Measurements from ENCODE around the gene MARCHF3. TPM values are rescaled to one million over a fixed set of nuclear protein-coding genes. Genes with fewer than 3 reads are reported as not detected.

MARCHF3 gene
- total and polyA plus RNA-seq, 10 donors = 2.3 to 14.8 (median 10.9) TPM

GRCh38 chr5:126837906-126838539 lies 192.3 kb downstream of the MARCHF3 start:
- TF ChIP-seq POLR2A (IDR thresholded peaks at IDR 0.05) = no peak
- TF ChIP-seq, protein P1, sequence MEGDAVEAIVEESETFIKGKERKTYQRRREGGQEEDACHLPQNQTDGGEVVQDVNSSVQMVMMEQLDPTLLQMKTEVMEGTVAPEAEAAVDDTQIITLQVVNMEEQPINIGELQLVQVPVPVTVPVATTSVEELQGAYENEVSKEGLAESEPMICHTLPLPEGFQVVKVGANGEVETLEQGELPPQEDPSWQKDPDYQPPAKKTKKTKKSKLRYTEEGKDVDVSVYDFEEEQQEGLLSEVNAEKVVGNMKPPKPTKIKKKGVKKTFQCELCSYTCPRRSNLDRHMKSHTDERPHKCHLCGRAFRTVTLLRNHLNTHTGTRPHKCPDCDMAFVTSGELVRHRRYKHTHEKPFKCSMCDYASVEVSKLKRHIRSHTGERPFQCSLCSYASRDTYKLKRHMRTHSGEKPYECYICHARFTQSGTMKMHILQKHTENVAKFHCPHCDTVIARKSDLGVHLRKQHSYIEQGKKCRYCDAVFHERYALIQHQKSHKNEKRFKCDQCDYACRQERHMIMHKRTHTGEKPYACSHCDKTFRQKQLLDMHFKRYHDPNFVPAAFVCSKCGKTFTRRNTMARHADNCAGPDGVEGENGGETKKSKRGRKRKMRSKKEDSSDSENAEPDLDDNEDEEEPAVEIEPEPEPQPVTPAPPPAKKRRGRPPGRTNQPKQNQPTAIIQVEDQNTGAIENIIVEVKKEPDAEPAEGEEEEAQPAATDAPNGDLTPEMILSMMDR (IDR thresholded peaks at IDR 0.05 in 8 of 11, conservative IDR thresholded peaks at IDR 0.05 in 3 of 11) = peak in 8 of 11 experiments; percentile 27 to 57 (median 40)
- Histone ChIP-seq H3K4me1 (no peaks in the 10 kb centered on the region), H3K4me3 (no peak overlapping the region), H3K9me3 (no peaks in the 10 kb centered on the region), H3K36me3 (peaks cover 0 to 63% (median 12%) of the 10 kb centered on the region in 6 donors), H3K27me3 (replicated peaks in 1 of 7) (no peaks in the 10 kb centered on the region), H3K27ac (no peak overlapping the region)
- intact Hi-C loops (cut with DNase I; ENCODE audit: low total_unique reads) = loop anchor here (10.0 kb wide), 1 partner anchor 477 kb away; no protein-coding TSS in a partner anchor
- DNase-seq = no peak
- 75 to 88% (median 88%) methylated on average over 7 of the region's 7 CpGs for WGBS, 5 donors

GRCh38 chr5:126837242-126837641 lies 193.1 kb downstream of the MARCHF3 start:
- WGBS, 5 donors = 94 to 98% (median 97%) methylated on average over 4 of the region's 4 CpGs
- DNase-seq = no peak
- H3K36me3 ChIP-seq = peaks cover 0 to 71% (median 19%) of the 10 kb centered on the region in 6 donors
- H3K27ac ChIP-seq = no peak overlapping the region
- H3K27me3 ChIP-seq (replicated peaks in 1 of 7) = no peaks in the 10 kb centered on the region
- TF ChIP-seq, protein P1 (IDR thresholded peaks at IDR 0.05 in 8 of 11, conservative IDR thresholded peaks at IDR 0.05 in 3 of 11) = no peak
- TF ChIP-seq POLR2A (IDR thresholded peaks at IDR 0.05) (no peak), POLR2AphosphoS5 (IDR thresholded peaks at IDR 0.05) (no peak)
- no peaks in the 10 kb centered on the region for H3K4me1 ChIP-seq
- H3K4me3 ChIP-seq = no peak overlapping the region
- intact Hi-C loops (cut with DNase I; ENCODE audit: low total_unique reads) = loop anchor here (10.0 kb wide), 1 partner anchor 478 kb away; no protein-coding TSS in a partner anchor
- H3K9me3 ChIP-seq = no peaks in the 10 kb centered on the region

DNA sequence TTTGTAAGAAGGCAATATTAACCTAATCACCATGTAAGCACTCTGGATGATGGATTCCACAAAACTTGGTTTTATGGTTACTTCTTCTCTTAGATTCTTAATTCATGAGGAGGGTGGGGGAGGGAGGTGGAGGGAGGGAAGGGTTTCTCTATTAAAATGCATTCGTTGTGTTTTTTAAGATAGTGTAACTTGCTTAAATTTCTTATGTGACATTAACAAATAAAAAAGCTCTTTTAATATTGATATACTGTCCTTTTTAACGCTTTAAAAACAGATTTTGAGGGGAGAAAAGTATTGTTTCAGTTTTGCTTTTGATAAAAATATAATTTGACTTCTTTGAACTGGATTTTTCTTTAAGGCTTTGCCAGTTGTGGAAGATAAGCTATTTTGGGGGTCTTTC lies 193.6 kb downstream of the MARCHF3 start:
- Histone ChIP-seq H3K9me3 (no peaks in the 10 kb centered on the region), H3K4me3 (no peak overlapping the region), H3K4me1 (no peaks in the 10 kb centered on the region), H3K27me3 (replicated peaks in 1 of 7) (no peaks in the 10 kb centered on the region), H3K27ac (no peak overlapping the region), H3K36me3 (peaks cover 0 to 76% (median 21%) of the 10 kb centered on the region in 6 donors)
- intact Hi-C loops (cut with DNase I; ENCODE audit: low total_unique reads) = loop anchor here (10.0 kb wide), 1 partner anchor 478 kb away; no protein-coding TSS in a partner anchor
- no peak for DNase-seq
- 92 to 95% (median 95%) methylated on average over 2 of the region's 2 CpGs for WGBS, 5 donors
- TF ChIP-seq, protein P1 (IDR thresholded peaks at IDR 0.05 in 8 of 11, conservative IDR thresholded peaks at IDR 0.05 in 3 of 11) = no peak
- TF ChIP-seq POLR2AphosphoS5 (IDR thresholded peaks at IDR 0.05) (no peak), POLR2A (IDR thresholded peaks at IDR 0.05) (no peak)

DNA sequence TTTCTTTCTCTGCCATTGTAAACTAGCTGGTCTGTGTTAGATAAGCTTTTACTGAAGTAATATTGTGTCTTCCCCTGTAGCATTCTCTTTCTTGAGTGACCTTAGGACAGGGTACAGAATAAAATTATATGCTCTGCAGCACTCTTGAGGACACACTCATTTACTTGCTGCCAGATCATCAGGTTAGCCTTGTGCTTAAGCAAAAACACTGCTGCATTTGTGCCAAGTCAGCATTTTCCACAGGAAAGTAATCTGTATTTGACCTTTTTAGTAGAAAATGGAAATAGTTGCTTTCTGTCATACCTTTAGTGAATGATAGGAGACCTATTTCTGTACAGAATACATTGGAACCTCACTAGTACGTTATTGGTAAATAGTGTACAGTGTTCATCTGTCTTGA lies 199.2 kb downstream of the MARCHF3 start:
- DNase-seq = no peak
- Histone ChIP-seq H3K27ac (no peak overlapping the region), H3K4me3 (no peak overlapping the region), H3K36me3 (peaks cover 0 to 100% (median 51%) of the 10 kb centered on the region in 6 donors), H3K9me3 (no peaks in the 10 kb centered on the region), H3K4me1 (peaks cover 0 to 6% (median 0%) of the 10 kb centered on the region in 6 donors), H3K27me3 (replicated peaks in 1 of 7) (no peaks in the 10 kb centered on the region)
- intact Hi-C loops (cut with DNase I; ENCODE audit: low total_unique reads) = loop anchor here (10.0 kb wide), 1 partner anchor 484 kb away; no protein-coding TSS in a partner anchor
- TF ChIP-seq POLR2A (IDR thresholded peaks at IDR 0.05) (no peak), POLR2AphosphoS5 (IDR thresholded peaks at IDR 0.05) (no peak)
- TF ChIP-seq, protein P1 (IDR thresholded peaks at IDR 0.05 in 8 of 11, conservative IDR thresholded peaks at IDR 0.05 in 3 of 11) = no peak
- WGBS, 5 donors = 56 to 84% (median 79%) methylated on average over 1 of the region's 1 CpG

Data from spleen (tissue), 11 donors.